Stimulated activated CD4-positive, alpha-beta T cell treated with anti-CD3 and anti-CD28 coated beads, Interleukin-2, amount 100 ng/mL, for 4 hours (primary cell): Measurements from ENCODE around the gene ASPG.

Experiments used
- DNase-seq: peaks from one replicate; pipeline ENCODE4 v3.0.0-alpha.2; 2020; ENCODE audit warnings: low read depth

The ASPG gene

GRCh38 chr14:104163541-104163940 is 78.0 kb downstream of the ASPG start:
- no peak for DNase-seq

DNA sequence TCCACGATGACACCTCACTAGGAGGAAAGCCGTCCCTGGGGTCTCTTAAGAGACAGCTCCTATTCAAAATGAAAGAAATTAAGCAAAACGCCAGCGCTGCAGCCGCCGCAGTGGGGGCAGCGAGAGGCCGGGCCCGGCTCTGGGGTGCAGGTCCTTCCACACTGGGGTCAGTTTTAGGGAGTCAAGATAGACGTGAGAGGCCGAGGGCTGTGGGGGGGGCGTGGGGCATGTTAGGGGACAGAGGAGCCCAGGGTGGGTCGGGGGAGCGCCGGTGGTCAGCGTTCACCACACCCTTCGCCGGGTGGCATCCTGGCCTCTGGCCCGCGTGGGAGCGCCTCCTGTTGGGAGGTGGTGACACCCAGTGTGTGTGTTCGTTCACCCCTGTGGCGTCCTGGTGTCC is 78.5 kb downstream of the ASPG start:
- no peak for DNase-seq

DNA sequence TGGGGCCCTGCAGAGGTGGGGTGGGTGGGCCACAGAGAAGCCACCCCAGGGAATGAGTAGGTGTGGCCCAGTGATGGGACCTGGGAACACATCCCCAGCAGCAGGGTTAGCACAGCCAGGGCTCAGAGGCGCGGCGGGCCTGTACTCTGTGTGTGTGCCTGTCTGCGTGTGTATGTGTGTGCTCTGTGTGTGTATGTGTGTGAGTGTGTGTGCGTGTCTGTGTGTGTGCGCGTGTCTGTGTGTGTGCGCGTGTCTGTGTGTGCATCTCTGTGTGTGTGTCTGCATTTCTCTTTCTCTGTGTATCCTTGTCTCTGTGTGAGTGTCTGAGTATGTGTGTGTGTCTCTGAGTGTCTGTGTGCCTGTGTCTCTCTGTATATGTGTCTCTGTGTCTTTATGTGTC is 79.0 kb downstream of the ASPG start:
- DNase-seq: no peak
